ENCODE data around the gene ARL3.

DNA sequence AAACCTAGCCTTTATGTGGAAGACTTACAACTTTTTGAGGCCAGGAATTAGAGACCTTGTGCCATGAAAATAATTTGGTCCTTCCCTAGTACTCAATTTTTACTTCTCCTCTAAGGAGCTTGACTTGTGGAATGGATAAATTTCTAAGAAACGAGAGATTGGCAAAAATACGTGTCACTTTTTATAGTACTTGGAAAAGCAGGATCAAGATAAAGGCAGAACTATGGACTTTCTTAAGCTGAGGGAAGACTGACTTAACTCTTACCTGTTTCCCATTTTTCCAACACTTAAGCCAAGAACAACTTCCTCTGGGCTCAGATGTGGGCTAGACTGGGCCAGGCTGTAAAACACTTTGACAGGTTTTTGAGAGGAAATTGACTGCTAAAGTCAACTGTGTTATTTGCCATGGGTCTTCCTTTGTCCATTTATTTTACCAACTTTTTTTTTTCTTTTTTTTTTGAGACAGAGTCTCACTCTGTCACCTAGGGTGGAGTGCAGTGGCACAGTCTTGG is 27.6 kb upstream of the ARL3 start:
- TF ChIP-seq, protein P1, sequence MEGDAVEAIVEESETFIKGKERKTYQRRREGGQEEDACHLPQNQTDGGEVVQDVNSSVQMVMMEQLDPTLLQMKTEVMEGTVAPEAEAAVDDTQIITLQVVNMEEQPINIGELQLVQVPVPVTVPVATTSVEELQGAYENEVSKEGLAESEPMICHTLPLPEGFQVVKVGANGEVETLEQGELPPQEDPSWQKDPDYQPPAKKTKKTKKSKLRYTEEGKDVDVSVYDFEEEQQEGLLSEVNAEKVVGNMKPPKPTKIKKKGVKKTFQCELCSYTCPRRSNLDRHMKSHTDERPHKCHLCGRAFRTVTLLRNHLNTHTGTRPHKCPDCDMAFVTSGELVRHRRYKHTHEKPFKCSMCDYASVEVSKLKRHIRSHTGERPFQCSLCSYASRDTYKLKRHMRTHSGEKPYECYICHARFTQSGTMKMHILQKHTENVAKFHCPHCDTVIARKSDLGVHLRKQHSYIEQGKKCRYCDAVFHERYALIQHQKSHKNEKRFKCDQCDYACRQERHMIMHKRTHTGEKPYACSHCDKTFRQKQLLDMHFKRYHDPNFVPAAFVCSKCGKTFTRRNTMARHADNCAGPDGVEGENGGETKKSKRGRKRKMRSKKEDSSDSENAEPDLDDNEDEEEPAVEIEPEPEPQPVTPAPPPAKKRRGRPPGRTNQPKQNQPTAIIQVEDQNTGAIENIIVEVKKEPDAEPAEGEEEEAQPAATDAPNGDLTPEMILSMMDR (conservative IDR thresholded peaks at IDR 0.05 in 1 of 2, IDR thresholded peaks at IDR 0.05 in 1 of 2; ENCODE audit: extremely low read depth in 1 of 2, insufficient read depth in 1 of 2, low read depth in 1 of 2, low read length in 2 of 2) = no peak
- no peak for TF ChIP-seq EZH2 (IDR thresholded peaks at IDR 0.05; ENCODE audit: borderline replicate concordance, low read length)

Data from mammary epithelial cell (primary cell).